NCI-H748 (cell line): ENCODE measurements around the gene PHOSPHO1.
"Not testable (repeated sequence)": the region's sequence is repeated elsewhere in the genome, so short reads cannot be mapped to it uniquely, and the experiment has no call there.

Experiments used
- DNase-seq: peaks from one replicate; lab custom pipeline; 2025; ENCODE audit not compliant: unreplicated experiment; lab: John Stamatoyannopoulos, UW

Gene PHOSPHO1

DNA sequence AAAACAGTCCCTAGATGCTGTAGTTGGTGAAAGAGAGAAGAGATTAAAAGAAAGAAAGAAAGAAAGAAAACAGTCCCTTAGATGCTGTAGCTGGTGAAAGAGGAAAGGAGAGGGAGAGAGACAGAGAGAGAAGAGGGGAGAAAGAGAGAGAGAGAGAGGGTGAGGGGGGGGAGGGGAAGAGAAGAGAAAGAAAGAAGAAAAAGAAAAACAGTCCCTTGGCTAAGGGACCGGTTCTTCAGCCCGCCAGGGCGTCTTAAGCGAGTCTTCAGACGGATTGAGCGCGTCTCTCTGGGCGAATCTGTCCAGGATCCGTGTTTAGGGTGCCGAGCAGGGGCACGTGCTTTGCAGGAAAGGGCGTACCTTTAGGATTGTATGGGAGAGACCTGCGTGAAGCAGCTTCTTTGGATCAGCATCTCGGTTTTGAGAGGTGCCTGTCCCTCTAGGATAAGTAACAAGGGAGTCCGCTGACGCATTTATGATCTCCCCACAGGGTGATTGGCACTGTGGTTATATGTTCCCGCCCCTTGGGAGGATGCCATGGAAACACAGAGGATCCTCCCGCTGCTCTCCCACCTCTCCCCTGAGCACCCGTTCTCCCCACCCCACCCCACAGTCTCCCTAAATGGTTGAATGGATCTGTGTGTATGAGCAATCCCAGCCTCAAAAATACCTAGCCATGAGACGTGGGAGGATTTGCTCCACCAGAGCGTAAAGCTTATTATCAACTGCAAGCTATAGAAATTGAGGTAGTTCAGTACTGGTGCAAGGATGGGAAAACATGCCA, 36.9 kb downstream of the PHOSPHO1 start:
- peak; percentile 72 for DNase-seq

- peak; percentile 95 for DNase-seq
Observed at GRCh38 chr17:49191917-49192741, 38.5 kb downstream of the PHOSPHO1 start.

DNA sequence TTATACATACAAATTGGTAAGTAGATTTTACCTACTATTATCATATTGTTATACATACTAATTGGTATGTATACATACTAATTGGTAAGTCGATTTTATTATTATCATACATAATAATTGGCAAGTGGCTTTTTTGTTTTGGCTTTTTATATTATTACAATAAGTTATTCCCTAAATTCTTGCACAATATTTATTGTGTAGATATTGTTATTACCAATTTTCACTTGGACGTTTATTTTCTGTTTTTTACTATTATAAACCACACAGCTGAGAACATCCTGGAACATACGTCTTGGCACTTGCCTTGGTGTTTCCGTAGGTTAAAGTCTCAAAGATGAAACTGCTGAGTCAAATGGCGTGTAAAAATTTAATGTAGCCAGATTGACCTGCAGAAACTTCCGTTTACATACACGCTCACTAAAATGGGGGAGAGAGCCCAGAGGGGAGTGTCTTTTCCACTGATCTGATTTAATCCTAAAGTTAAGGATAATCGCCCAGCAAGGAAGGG, 39.1 kb downstream of the PHOSPHO1 start:
- DNase-seq, result no peak

DNA sequence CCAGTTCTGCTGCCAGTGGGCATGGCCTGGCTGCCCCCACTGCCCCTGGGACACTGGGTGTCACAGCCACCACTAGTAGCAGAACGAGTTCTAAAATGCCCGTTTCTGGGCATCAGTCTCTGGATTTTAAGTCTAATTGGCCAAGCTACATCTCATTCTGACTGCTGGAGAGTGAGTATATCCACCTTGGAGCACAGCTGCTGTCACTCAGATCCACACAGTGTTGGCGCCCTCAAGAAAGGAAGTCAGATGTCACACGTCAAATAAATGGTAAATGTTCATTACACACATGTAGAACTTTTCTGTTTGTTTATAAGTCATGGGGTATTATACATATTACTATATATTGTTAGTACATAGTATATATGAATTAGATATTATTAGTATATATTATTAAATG, 39.7 kb downstream of the PHOSPHO1 start:
- DNase-seq, result no peak

- DNase-seq, result no peak
Observed at GRCh38 chr17:49187301-49187700, 43.3 kb downstream of the PHOSPHO1 start.

DNA sequence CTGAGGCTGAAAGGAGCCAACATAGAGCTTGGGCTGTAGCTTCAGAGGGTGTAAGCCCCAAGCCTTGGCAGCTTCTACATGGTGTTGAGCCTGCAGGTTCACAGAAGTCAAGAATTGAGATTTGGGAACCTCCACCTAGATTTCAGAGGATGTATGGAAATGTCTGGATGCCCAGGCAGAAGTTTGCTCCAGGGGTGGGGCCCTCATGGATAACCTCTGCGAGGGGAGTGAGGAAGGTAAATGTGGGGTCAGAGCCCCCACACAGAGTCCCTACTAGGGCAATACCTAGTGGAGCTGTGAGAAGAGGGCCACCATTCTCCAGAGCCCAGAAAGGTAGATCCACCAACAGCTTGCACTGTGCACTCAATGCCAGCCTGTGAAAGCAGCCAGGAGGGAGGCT, 45.2 kb downstream of the PHOSPHO1 start:
- not testable (repeated sequence) for DNase-seq

DNA sequence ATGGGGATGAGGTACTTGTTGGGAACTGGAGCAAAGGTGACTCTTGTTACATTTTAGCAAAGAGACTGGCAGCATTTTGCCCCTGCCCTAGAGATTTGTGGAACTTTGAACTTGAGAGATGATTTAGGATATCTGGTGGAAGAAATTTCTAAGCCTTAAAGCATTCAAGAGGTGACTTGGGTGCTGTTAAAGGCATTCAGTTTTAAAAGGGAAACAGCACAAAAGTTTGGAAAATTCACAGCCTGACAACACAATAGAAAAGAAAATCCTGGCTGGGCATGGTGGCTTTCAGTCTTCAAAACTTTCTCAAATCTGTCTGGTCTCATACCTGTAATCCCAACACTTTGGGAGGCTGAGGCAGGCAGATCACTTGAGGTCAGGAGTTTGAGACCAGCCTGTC, 46.1 kb downstream of the PHOSPHO1 start:
- not testable (repeated sequence) for DNase-seq

- no peak for DNase-seq
Observed at GRCh38 chr17:49183801-49184200, 46.8 kb downstream of the PHOSPHO1 start.

GRCh38 chr17:49183341-49183740, 47.2 kb downstream of the PHOSPHO1 start:
- DNase-seq, result no peak

DNA sequence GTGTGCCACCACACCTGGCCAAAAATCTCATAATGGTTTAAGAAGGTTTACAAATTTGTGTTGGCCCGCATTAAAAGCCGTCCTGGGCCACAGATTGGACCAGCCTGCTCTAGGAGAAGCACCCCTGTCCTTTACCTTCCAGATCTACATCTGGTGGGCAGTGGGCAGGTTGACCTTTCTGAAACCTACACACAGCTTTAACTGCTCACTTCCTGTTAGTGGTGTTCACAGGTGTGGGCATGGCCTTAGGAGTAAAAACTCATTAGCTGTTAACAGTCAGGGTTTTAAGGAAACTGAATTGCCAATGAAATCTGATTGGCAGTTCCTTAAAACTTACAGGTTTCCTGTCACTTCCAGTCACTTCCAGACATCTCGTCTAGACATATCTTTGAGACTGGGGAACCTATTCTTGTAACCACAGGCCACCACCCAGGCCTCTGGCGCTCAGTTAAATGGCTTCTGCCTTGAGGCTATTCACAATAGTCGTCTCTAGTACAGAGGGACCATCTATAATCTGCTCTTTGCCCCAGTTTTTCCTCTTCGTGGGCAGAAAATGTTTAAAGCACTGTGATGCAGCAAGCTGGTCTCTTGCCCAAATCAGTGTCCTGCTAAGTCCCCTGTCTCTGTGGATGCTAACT, 49.5 kb downstream of the PHOSPHO1 start:
- no peak for DNase-seq

DNA sequence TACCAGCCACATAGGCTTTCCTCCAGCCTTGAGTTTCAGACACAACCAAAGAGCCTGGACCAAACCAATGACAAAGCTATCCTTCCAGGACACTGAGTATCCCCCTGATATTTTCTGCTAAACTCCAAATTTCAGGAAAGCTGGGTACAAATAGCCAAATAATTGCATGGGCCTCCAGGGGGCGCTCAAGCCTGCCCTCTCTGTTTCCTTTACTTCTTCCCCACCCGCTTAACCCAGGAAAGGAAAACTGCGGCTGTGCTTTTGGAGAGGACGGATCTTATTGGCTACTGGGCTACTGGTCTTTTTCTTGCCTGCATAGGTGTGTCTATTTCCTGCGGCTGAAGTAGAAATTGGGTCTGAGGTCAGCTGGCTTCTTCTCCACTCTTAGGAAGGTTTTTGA, 50.3 kb downstream of the PHOSPHO1 start:
- peak; percentile 68 for DNase-seq

- not testable (repeated sequence) for DNase-seq
Observed at GRCh38 chr17:49175978-49176377, 54.6 kb downstream of the PHOSPHO1 start.
